Natural killer cell (primary cell): ENCODE data around the gene PIP5K1B. TPM values are rescaled to one million over a fixed set of nuclear protein-coding genes. Genes with fewer than 3 reads are reported as not detected.

ENCODE experiments used
- ATAC-seq, 3 donors: fragments of 150-1000 bp in 2 of 3; fragments of 200-7000 bp in 1 of 3; cut with Tn5 transposase; 1 replicate in 1 of 3; 2 replicates in 2 of 3; pipeline ENCODE4 v1.10.0; 2021; ENCODE audit warnings: mild to moderate bottlenecking in 2 of 3, moderate library complexity in 2 of 3
- DNase-seq, 2 donors: peaks; one replicate each; pipeline versions ENCODE4 v3.0.0 to v3.0.0-alpha.2; 2013 to 2021; ENCODE audit warnings: mixed read lengths in 1 of 2
- H3K27ac ChIP-seq: one replicate; pipeline ENCODE4 v1.5.1; 2013; ENCODE audit warnings: mild to moderate bottlenecking, low read length
- H3K27me3 ChIP-seq: one replicate; pipeline ENCODE4 v1.6.1; 2013; ENCODE audit warnings: low read length; ENCODE audit not compliant: control insufficient read depth, insufficient read depth
- H3K36me3 ChIP-seq: one replicate; pipeline ENCODE4 v1.6.1; 2013; ENCODE audit warnings: low read length; ENCODE audit not compliant: control insufficient read depth, insufficient read depth
- H3K4me1 ChIP-seq: one replicate; pipeline ENCODE4 v1.6.1; 2013; ENCODE audit warnings: low read length; ENCODE audit not compliant: control insufficient read depth, insufficient read depth
- H3K4me3 ChIP-seq: one replicate; pipeline ENCODE4 v1.5.1; 2013; ENCODE audit warnings: low read length
- H3K9me3 ChIP-seq: one replicate; pipeline ENCODE4 v1.6.1; 2013; ENCODE audit warnings: low read length; ENCODE audit not compliant: control insufficient read depth, insufficient read depth
- H3K27ac Mint-ChIP-seq, 2 donors: one replicate each; pipeline ENCODE4 v1.8.0; 2022; ENCODE audit warnings: mild to moderate bottlenecking in 2 of 2, mixed read lengths in 2 of 2, moderate library complexity in 1 of 2
- H3K27me3 Mint-ChIP-seq, 2 donors: one replicate each; pipeline ENCODE4 v1.8.0; 2022; ENCODE audit warnings: low read depth in 2 of 2, mixed read lengths in 2 of 2
- H3K36me3 Mint-ChIP-seq: one replicate; pipeline ENCODE4 v1.8.0; 2022; ENCODE audit warnings: mixed read lengths
- H3K4me1 Mint-ChIP-seq, 2 donors: one replicate each; pipeline ENCODE4 v1.8.0; 2022; ENCODE audit warnings: mixed read lengths in 2 of 2
- H3K4me3 Mint-ChIP-seq: one replicate; pipeline ENCODE4 v1.8.0; 2022; ENCODE audit warnings: mild to moderate bottlenecking, moderate library complexity, mixed read lengths
- H3K9me3 Mint-ChIP-seq, 2 donors: one replicate each; pipeline ENCODE4 v1.8.0; 2022; ENCODE audit warnings: mixed read lengths in 2 of 2
- WGBS: methylation state at CpG from one replicate; pipeline ENCODE4 v1.1.7; 2013; ENCODE audit warnings: missing lambda C conversion rate; ENCODE audit not compliant: insufficient coverage; 5-methylcytosine and 5-hydroxymethylcytosine counted together
- intact Hi-C: fragments of 100-400 bp; cut with micrococcal nuclease; formaldehyde crosslinking; loops from one replicate; pipeline ENCODE4 v1.14.2; 2022
- total RNA-seq, 4 donors: library from RNA; stranded (reverse); fragments of 120-200 nt in 1 of 4; gene quantifications; one replicate each; pipeline versions ENCODE4 v1.2.3 to v1.2.4, GENCODE V29; 2013 to 2022
- TF ChIP-seq, protein P1 (sequence below): fragments of 200-600 bp; IDR thresholded peaks from one replicate; pipeline ENCODE4 v1.8.0; 2022; ENCODE audit warnings: antibody characterized with exemption

The PIP5K1B gene
- total RNA-seq, 3 donors from 2014 or later (not counting 1 experiment from before 2014, with no cell fraction given): 0.73 to 3.4 (median 1.3) TPM

DNA sequence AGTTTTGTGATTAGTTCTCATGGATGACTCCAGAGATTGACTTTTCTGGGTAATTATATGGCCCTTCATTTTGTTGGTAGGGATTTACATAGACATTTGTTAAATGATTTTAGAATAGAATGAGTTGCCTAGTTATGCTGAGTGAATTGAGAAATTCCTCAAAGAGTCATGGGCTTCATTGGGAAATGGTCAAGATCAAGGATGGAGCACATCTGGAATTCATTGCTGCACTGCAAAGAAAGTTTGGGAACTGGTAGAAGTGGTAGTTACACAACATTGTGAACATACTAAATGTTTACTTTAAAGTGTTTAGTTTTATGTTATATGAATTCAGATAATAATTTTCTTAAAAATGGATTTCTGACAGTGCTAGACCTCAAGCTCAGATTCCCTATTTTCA is 46.5 kb downstream of the PIP5K1B start:
- H3K27ac ChIP-seq: no peak overlapping the region
- Mint-ChIP-seq H3K27ac (no peak overlapping the region), H3K4me1 (no peaks in the 10 kb centered on the region), H3K4me3 (no peak overlapping the region), H3K27me3 (peaks cover 0 to 15% of the 10 kb centered on the region in 2 donors), H3K9me3 (no peaks in the 10 kb centered on the region), H3K36me3 (no peaks in the 10 kb centered on the region)
- intact Hi-C loops: no loop called here
- no peak for DNase-seq
- no peaks in the 10 kb centered on the region for H3K36me3 ChIP-seq
- H3K4me3 ChIP-seq: no peak overlapping the region
- ATAC-seq: no peak
- H3K27me3 ChIP-seq: no peaks in the 10 kb centered on the region
- TF ChIP-seq, protein P1, sequence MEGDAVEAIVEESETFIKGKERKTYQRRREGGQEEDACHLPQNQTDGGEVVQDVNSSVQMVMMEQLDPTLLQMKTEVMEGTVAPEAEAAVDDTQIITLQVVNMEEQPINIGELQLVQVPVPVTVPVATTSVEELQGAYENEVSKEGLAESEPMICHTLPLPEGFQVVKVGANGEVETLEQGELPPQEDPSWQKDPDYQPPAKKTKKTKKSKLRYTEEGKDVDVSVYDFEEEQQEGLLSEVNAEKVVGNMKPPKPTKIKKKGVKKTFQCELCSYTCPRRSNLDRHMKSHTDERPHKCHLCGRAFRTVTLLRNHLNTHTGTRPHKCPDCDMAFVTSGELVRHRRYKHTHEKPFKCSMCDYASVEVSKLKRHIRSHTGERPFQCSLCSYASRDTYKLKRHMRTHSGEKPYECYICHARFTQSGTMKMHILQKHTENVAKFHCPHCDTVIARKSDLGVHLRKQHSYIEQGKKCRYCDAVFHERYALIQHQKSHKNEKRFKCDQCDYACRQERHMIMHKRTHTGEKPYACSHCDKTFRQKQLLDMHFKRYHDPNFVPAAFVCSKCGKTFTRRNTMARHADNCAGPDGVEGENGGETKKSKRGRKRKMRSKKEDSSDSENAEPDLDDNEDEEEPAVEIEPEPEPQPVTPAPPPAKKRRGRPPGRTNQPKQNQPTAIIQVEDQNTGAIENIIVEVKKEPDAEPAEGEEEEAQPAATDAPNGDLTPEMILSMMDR: no peak
- H3K9me3 ChIP-seq: no peaks in the 10 kb centered on the region
- H3K4me1 ChIP-seq: no peaks in the 10 kb centered on the region

DNA sequence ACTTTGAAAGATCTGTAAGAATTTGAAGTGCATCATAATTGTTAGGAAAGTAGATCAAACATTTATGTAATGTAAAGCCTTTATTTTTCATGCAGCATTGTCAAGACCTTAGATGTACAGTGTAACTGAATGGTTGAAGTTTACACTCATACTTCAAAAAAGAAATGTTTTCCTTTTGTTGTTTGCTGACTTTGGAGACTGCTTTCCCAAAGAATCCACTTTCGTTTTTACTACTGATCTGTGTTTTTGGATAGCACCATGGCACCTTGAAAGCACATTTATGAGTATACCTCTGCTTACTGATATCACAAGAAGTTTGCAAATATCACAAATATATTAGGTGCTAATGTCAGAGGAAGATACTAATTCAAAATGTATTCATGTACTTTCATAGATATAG is 50.0 kb downstream of the PIP5K1B start:
- H3K27me3 ChIP-seq: no peaks in the 10 kb centered on the region
- Mint-ChIP-seq H3K27me3 (peaks cover 16 to 35% of the 10 kb centered on the region in 2 donors), H3K9me3 (peaks cover 2 to 3% of the 10 kb centered on the region in 2 donors), H3K4me1 (no peaks in the 10 kb centered on the region), H3K27ac (no peak overlapping the region), H3K36me3 (peaks cover 10% of the 10 kb centered on the region), H3K4me3 (no peak overlapping the region)
- WGBS: 50% methylated on average over 1 of the region's 1 CpG
- H3K4me1 ChIP-seq: no peaks in the 10 kb centered on the region
- DNase-seq (no peak), ATAC-seq (no peak)
- TF ChIP-seq, protein P1: no peak
- no peak overlapping the region for H3K4me3 ChIP-seq
- intact Hi-C loops: no loop called here
- no peak overlapping the region for H3K27ac ChIP-seq
- no peaks in the 10 kb centered on the region for H3K36me3 ChIP-seq
- no peaks in the 10 kb centered on the region for H3K9me3 ChIP-seq

DNA sequence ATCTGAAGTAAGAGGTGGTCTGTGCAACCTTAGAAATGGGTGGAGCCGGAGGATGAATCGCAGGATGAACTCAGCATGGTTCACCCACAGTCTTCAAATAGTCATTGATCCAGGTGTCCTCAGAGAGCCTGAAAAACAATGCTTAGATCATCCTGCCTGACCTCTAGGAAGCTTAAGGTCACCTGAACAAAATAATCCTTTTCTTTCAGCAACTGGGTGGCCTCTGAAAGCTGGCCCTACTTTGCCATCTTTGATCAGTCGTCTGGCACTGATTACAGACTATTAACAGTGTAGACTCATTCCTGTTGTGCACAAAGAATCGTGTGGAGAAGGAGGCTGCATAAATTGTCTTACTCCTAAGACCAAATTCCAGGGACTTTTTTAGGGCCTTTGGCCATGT is 50.7 kb downstream of the PIP5K1B start:
- Histone ChIP-seq H3K4me1 (no peaks in the 10 kb centered on the region), H3K27ac (no peak overlapping the region), H3K27me3 (no peaks in the 10 kb centered on the region), H3K4me3 (no peak overlapping the region), H3K9me3 (no peaks in the 10 kb centered on the region), H3K36me3 (no peaks in the 10 kb centered on the region)
- DNase-seq: no peak
- ATAC-seq: no peak
- Mint-ChIP-seq H3K9me3 (peaks cover 2 to 3% of the 10 kb centered on the region in 2 donors), H3K36me3 (peaks cover 10% of the 10 kb centered on the region), H3K27me3 (peaks cover 16 to 35% of the 10 kb centered on the region in 2 donors), H3K4me3 (no peak overlapping the region), H3K27ac (no peak overlapping the region), H3K4me1 (no peaks in the 10 kb centered on the region)
- WGBS: 89% methylated on average over 3 of the region's 4 CpGs
- intact Hi-C loops: no loop called here
- TF ChIP-seq, protein P1: no peak

DNA sequence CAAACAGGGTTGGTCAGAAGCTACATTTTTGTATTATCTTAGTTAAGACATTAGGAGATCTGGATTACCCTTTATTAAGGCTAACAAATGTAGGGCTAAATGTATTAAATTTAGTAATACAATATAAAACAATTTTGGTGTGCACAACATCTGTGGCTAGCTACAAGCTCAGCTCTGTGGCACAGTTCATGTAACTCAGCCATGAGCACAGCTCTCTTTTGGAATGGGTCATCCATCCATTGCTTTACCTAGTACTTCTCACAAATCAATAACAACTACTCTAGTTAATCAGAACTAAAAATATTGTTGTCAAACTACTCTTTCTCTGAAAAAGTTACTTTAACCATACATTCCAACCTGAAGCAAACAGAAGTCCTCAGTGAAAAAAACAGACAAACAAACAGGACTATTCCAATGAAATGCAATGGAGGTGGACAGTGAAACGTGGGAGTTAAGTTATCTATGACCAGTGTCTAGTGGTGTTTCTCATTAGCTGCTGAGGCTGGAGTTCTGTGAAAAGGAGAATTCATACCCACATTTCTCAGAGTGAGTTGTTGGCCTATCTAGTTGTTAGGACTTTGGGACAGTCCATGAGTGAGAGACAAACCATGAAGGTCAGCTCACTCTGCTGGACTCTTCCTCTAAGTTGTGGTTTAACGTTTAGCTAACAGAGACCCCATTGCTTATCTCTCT is 55.1 kb downstream of the PIP5K1B start:
- H3K4me1 ChIP-seq: no peaks in the 10 kb centered on the region
- Mint-ChIP-seq H3K27me3 (peaks cover 19 to 35% of the 10 kb centered on the region in 2 donors), H3K27ac (no peak overlapping the region), H3K9me3 (peaks cover 2 to 3% of the 10 kb centered on the region in 2 donors), H3K36me3 (peaks cover 10% of the 10 kb centered on the region), H3K4me3 (no peak overlapping the region), H3K4me1 (no peaks in the 10 kb centered on the region)
- DNase-seq (no peak), ATAC-seq (no peak)
- H3K4me3 ChIP-seq: no peak overlapping the region
- H3K27ac ChIP-seq: no peak overlapping the region
- no peaks in the 10 kb centered on the region for H3K27me3 ChIP-seq
- no peaks in the 10 kb centered on the region for H3K9me3 ChIP-seq
- intact Hi-C loops: no loop called here
- TF ChIP-seq, protein P1: no peak
- no peaks in the 10 kb centered on the region for H3K36me3 ChIP-seq
- 87% methylated on average over 2 of the region's 2 CpGs for WGBS
